Measurements from ENCODE around the gene CARM1. TPM values are rescaled to one million over a fixed set of nuclear protein-coding genes. Genes with fewer than 3 reads are reported as not detected.

CARM1 gene
- total and polyA plus RNA-seq, 2 of the 13 experiments (the other 11 are each of a cell fraction or from before 2014, with no cell fraction given), result 27.6 to 55.8 TPM

GRCh38 chr19:10835754-10836478 lies 35.4 kb upstream of the CARM1 start, which contains the start of gene TMED1 (continued):
- TF ChIP-seq NR2F1 (CRISPR knock-in tag; IDR thresholded peaks at IDR 0.05), result no peak
- TF ChIP-seq KDM4B (CRISPR knock-in tag; IDR thresholded peaks at IDR 0.05), result no peak; the same call in 1 of the 2 replicates
- no peak for TF ChIP-seq SP1 (IDR thresholded peaks at IDR 0.05)
- TF ChIP-seq SP1 (CRISPR knock-in tag; IDR thresholded peaks at IDR 0.05), result peak; percentile 83
- TF ChIP-seq KDM5A (IDR thresholded peaks at IDR 0.05; ENCODE audit: borderline replicate concordance, low read length), result peak; percentile 75; the same call in 1 of the 2 replicates
- 0 out of 2 replicates have a peak, but pooled peaks have one; percentile 73 for TF ChIP-seq WIZ (CRISPR knock-in tag; IDR thresholded peaks at IDR 0.05)
- TF ChIP-seq ZC3H4 (CRISPR knock-in tag; IDR thresholded peaks at IDR 0.05; ENCODE audit: borderline replicate concordance), result no peak
- no peak for TF ChIP-seq E2F2 (CRISPR knock-in tag; IDR thresholded peaks at IDR 0.05; ENCODE audit: borderline replicate concordance)
- no peak for TF ChIP-seq AHDC1 (CRISPR knock-in tag; IDR thresholded peaks at IDR 0.05; ENCODE audit: borderline replicate concordance)
- no peak; the same call in 1 of the 2 replicates for TF ChIP-seq ZNF546 (CRISPR knock-in tag; conservative IDR thresholded peaks at IDR 0.05)
- TF ChIP-seq GABPB1 (CRISPR knock-in tag; IDR thresholded peaks at IDR 0.05), result peak; percentile 73
- TF ChIP-seq ZNF160 (CRISPR knock-in tag; IDR thresholded peaks at IDR 0.05), result no peak; the same call in 1 of the 2 replicates
- no peak for TF ChIP-seq ZFP36L2 (CRISPR knock-in tag; IDR thresholded peaks at IDR 0.05)
- TF ChIP-seq CSRNP1 (CRISPR knock-in tag; IDR thresholded peaks at IDR 0.05), result no peak
- peak; percentile 11; the same call in 1 of the 2 replicates for TF ChIP-seq HES4 (CRISPR knock-in tag; IDR thresholded peaks at IDR 0.05; ENCODE audit: borderline replicate concordance)
- peak; percentile 50; the same call in 1 of the 2 replicates for TF ChIP-seq ZNF317 (CRISPR knock-in tag; IDR thresholded peaks at IDR 0.05)
- no peak; the same call in 1 of the 2 replicates for TF ChIP-seq RFX5 (IDR thresholded peaks at IDR 0.05; ENCODE audit: low read depth, low read length)
- TF ChIP-seq ZNF792 (CRISPR knock-in tag; IDR thresholded peaks at IDR 0.05), result peak; percentile 55; the same call in 1 of the 2 replicates
- TF ChIP-seq ZNF3 (CRISPR knock-in tag; IDR thresholded peaks at IDR 0.05), result no peak
